Glutamatergic neuron (in vitro differentiated cells): ENCODE measurements around the gene ACR. TPM values are rescaled to one million over a fixed set of nuclear protein-coding genes. Genes with fewer than 3 reads are reported as not detected.

Experiments
- DNase-seq: peaks from one replicate; pipeline ENCODE4 v3.0.0; 2022
- H3K27ac Mint-ChIP-seq: one replicate; pipeline ENCODE4 v1.8.0; 2020; ENCODE audit warnings: mild to moderate bottlenecking, mixed read lengths, inconsistent platforms; ENCODE audit not compliant: unreplicated experiment
- H3K27me3 Mint-ChIP-seq: one replicate; pipeline ENCODE4 v1.8.0; 2020; ENCODE audit warnings: mild to moderate bottlenecking, moderate library complexity, mixed read lengths, inconsistent platforms; ENCODE audit not compliant: unreplicated experiment
- H3K36me3 Mint-ChIP-seq: one replicate; pipeline ENCODE4 v1.8.0; 2020; ENCODE audit warnings: mild to moderate bottlenecking, mixed read lengths, inconsistent platforms; ENCODE audit not compliant: unreplicated experiment
- H3K4me1 Mint-ChIP-seq: one replicate; pipeline ENCODE4 v1.8.0; 2020; ENCODE audit warnings: mild to moderate bottlenecking, low read depth, mixed read lengths, inconsistent platforms; ENCODE audit not compliant: unreplicated experiment
- H3K4me3 Mint-ChIP-seq: one replicate; pipeline ENCODE4 v1.8.0; 2020; ENCODE audit warnings: mild to moderate bottlenecking, mixed read lengths, inconsistent platforms; ENCODE audit not compliant: unreplicated experiment
- H3K9me3 Mint-ChIP-seq: one replicate; pipeline ENCODE4 v1.8.0; 2020; ENCODE audit warnings: mild to moderate bottlenecking, moderate library complexity, mixed read lengths, inconsistent platforms; ENCODE audit not compliant: unreplicated experiment
- CTCF ChIP-seq: fragments of 200-600 bp; sonication (generic); IDR thresholded peaks from one replicate; pipeline ENCODE4 v1.5.0; 2021; ENCODE audit not compliant: partially characterized antibody, unreplicated experiment
- long read RNA-seq: library from polyadenylated mRNA; unstranded; transcript quantifications from one replicate; pipeline ENCODE4 v2.0.0, GENCODE V29; 2020; ENCODE audit not compliant: unreplicated experiment
- total RNA-seq: library from RNA; stranded (reverse); fragmentation: NEBNext Ultra II Directional; extraction: Animal tissue kit (Norgen Biotek cat#: 25700); gene quantifications from one replicate; pipeline ENCODE4 v1.2.1, GENCODE V29; 2021; ENCODE audit not compliant: unreplicated experiment

ACR gene
- total RNA-seq, result not detected
- long read RNA-seq, result 0 reads

GRCh38 chr22:50737728-50738648 is at the start of gene ACR:
ACR (plus strand) TSS chr22:50738204; CDS start chr22:50738236, 32 bp downstream.
- TF ChIP-seq CTCF, result no peak
- peaks cover 11% of the 10 kb centered on the region for H3K27me3 Mint-ChIP-seq
- H3K9me3 Mint-ChIP-seq, result peaks cover 3% of the 10 kb centered on the region
- no peak within 1 kb of the TSS for H3K4me3 Mint-ChIP-seq
- H3K27ac Mint-ChIP-seq, result no peak within 1 kb of the TSS
- H3K36me3 Mint-ChIP-seq, result no peaks in the 10 kb centered on the region
- no peaks in the 10 kb centered on the region for H3K4me1 Mint-ChIP-seq
- no peak for DNase-seq

GRCh38 chr22:50688448-50688847 is 49.6 kb upstream of the ACR start:
- Mint-ChIP-seq H3K4me3 (no peak overlapping the region), H3K9me3 (peaks cover 15% of the 10 kb centered on the region), H3K36me3 (peaks cover 7% of the 10 kb centered on the region), H3K4me1 (peaks cover 2% of the 10 kb centered on the region), H3K27me3 (peaks cover 9% of the 10 kb centered on the region), H3K27ac (no peak overlapping the region)
- DNase-seq, result no peak
- TF ChIP-seq CTCF, result no peak

- Mint-ChIP-seq H3K4me1 (peaks cover 2% of the 10 kb centered on the region), H3K4me3 (no peak overlapping the region), H3K27me3 (peaks cover 6% of the 10 kb centered on the region), H3K27ac (no peak overlapping the region), H3K9me3 (peaks cover 11% of the 10 kb centered on the region), H3K36me3 (peaks cover 8% of the 10 kb centered on the region)
- peak; percentile 36 for TF ChIP-seq CTCF
- no peak for DNase-seq
Observed at GRCh38 chr22:50691521-50691920, 46.5 kb upstream of the ACR start.

GRCh38 chr22:50693462-50693861 is 44.5 kb upstream of the ACR start:
- H3K4me3 Mint-ChIP-seq, result no peak overlapping the region
- no peak for TF ChIP-seq CTCF
- peaks cover 4% of the 10 kb centered on the region for H3K27me3 Mint-ChIP-seq
- DNase-seq, result no peak
- H3K9me3 Mint-ChIP-seq, result peaks cover 12% of the 10 kb centered on the region
- no peaks in the 10 kb centered on the region for H3K4me1 Mint-ChIP-seq
- H3K36me3 Mint-ChIP-seq, result peaks cover 8% of the 10 kb centered on the region
- H3K27ac Mint-ChIP-seq, result no peak overlapping the region

- H3K9me3 Mint-ChIP-seq, result peaks cover 16% of the 10 kb centered on the region
- peaks cover 5% of the 10 kb centered on the region for H3K4me1 Mint-ChIP-seq
- H3K4me3 Mint-ChIP-seq, result no peak overlapping the region
- H3K36me3 Mint-ChIP-seq, result peaks cover 8% of the 10 kb centered on the region
- TF ChIP-seq CTCF, result no peak
- no peak overlapping the region for H3K27ac Mint-ChIP-seq
- no peak for DNase-seq
- peaks cover 4% of the 10 kb centered on the region for H3K27me3 Mint-ChIP-seq
Observed at GRCh38 chr22:50694099-50694605, 43.9 kb upstream of the ACR start.
